Left hindlimb (tissue), 1 donor: ENCODE results near the gene AHR.

ENCODE experiments used
- DNase-seq: peaks from one replicate; pipeline ENCODE4 v3.0.0-alpha.2; 2018

AHR gene

GRCh38 chr7:17298102-17298839 is at the start of gene AHR:
Gene AHR (plus strand): TSS chr7:17298652. CDS start chr7:17299265, 613 bp downstream.
- peak; percentile 89 for DNase-seq

DNA sequence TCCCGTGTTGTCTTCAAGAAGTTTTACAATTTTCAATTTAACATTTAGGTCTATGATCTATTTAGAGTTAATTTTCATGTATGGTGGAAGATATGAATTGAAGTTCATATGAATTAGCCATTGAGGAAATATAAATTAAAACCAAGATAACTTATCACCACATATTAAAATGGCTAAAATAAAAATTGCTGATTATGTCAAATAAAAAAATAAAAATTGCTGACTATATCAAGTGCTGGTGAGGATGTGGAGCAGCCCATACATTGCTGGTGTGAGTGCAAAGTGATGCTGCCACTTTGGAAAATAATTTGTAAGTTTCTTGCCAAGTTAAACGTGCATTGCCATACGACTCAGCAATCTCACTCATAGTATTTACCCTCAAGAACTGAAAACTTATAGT is 44.6 kb upstream of the AHR start:
- no peak for DNase-seq

DNA sequence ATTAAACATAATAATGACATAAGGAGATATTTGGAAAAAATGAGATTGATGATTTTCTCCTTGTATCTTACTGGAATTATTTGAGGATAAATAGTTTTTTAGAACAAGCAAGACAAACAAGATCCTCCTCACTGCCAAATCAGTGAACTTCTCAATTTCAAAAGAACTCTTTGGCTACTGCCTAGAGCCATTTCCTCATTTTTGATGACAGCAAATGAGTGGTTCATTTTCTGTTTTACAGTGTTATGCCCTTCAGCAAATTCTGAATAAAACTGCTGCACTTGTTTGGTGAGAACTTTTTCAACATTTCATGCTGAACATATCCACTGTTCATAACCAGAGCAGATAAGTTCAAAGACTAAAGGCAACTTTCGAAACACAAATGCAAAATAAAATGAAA is 42.5 kb upstream of the AHR start:
- no peak for DNase-seq

GRCh38 chr7:17256375-17256774 is 42.1 kb upstream of the AHR start:
- DNase-seq = no peak

DNA sequence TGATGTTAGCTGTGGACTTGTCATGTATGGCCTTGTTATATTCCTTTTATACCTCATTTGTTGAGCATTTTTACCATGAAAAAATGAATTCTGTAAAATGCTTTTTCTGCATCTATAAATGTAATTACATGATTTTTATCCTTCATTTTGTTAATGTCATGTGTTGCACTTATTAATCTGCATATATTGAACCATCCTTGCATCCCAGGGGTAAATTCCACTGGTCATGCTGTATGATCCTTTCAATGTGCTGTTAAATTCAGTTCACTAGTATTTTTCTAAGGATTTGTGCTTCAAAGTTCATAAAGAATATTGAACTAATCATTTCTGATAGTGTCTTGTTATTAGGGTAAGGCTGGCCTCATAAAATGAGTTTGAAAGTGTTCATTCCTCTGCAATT is 31.9 kb upstream of the AHR start:
- DNase-seq = no peak

- no peak for DNase-seq
These were observed 28.9 kb upstream of the AHR start for GRCh38 chr7:17269341-17270221.

DNA sequence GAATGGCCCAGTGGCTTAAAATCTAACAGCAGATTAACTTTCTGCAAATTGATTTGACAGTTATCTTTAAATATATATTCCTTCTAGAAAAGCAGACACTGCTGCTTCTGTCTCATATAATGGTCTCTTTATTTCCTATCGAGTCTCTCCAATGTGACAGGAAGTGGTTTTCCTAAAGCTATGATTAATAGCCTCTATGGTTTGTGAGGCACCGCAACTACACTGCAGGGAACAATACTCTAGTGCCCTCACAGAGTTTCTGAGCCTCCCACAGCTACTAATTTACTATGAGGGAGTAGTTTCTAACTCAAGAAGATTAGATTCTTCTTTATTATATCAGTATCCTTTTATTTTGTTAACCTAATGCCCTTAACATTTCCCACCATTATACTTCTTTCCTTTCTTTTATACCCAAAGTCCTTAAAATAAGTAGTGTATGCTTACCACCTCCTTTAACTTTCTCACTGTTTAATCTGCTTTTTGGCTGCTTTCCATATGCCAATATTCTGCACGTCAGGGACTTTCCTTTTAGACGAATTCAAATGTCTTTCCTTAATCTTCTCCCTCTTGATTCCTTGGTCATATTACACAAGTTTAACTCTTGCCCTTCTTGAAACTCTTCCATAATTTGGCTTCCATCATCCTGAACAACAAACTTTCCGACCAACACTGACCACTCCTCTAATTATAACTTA is 23.8 kb upstream of the AHR start:
- DNase-seq = no peak

DNA sequence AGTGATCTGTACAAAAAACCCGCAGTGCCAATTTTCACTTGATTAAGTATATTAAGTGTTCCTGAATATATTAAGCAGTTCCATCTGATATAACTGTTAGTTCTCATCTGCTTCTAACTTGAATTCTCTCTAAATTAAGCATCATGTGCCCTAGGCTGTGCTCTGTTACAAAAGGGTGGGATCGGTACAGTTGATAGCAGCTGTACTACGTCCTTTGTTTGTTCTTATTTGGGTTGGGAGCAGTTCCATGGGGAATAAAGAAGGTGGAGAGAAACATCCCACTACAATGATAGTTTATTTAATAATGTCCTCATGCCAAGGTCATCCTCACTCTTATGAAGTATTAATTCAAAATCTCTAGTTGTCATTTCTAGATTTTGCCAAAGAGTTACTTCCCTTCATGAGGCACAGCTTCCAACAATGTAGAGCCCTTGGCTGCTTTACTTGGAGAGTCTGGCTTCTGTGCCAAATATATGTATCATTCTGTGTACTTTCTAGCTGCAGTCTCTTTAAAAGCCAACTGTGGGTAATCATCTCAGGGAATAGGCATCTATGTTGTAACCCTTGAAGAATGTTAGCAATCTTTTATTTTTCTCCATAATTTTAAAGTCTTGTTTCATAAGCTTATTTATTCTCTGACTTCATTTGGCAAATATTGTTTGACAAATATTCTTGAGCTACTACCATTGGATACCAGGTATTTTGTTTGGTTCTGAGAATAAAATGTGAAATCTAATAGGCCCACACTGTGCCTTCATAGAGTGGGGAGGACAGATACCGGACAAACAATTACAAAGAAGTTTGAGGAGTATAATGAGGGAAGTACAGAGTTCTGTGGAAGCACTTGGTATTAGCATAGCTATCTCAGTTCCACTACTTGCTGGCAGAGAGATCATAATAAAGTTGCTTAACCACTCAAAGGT is 22.4 kb upstream of the AHR start:
- no peak for DNase-seq

DNA sequence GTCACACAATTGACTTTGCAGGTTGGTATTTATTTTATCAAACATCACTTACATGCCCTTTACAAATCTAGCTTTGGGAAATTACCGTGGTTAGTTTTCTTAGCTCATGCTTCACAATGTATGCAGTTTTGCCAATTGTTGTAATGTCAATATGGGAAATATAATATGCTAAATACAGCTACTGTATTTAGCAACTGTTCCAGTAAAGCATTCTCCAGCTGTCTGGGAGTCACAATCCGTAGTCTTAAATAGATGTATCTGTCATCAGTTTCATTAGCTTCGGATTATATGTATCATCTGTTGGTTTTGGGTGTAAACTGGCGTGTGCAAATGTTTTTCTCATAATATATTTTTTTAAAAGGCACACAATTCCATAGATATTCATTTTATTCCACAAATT is 19.4 kb upstream of the AHR start:
- no peak for DNase-seq

GRCh38 chr7:17289074-17289645 is 9.3 kb upstream of the AHR start:
- DNase-seq = no peak

DNA sequence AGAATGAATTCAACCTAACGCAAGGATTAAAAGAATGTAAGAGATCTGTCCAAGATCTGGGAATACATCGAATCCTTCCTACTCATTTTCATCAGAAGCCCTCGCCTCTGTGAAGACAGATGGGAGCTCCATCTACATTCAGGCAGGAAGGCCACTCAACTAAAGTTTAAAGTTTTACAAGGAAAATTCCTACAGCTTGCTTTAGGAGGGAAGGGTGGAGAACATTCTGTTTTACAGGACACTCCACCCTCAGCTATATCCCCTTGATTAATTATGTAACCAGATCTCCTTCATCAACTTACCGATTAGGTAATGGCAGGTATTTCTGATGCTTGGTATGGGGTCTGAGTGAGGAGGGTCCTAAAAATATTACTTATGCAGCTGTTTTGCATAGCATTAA is 5.6 kb upstream of the AHR start:
- DNase-seq = no peak

GRCh38 chr7:17293481-17293880 is 5.0 kb upstream of the AHR start:
- no peak for DNase-seq

GRCh38 chr7:17297243-17297642 is 1.2 kb upstream of the AHR start:
- no peak for DNase-seq

- DNase-seq = peak; percentile 63
These were observed 509 bp downstream of the AHR start for GRCh38 chr7:17298840-17299482.

- DNase-seq = no peak
These were observed 1.1 kb downstream of the AHR start for GRCh38 chr7:17299483-17299991.

DNA sequence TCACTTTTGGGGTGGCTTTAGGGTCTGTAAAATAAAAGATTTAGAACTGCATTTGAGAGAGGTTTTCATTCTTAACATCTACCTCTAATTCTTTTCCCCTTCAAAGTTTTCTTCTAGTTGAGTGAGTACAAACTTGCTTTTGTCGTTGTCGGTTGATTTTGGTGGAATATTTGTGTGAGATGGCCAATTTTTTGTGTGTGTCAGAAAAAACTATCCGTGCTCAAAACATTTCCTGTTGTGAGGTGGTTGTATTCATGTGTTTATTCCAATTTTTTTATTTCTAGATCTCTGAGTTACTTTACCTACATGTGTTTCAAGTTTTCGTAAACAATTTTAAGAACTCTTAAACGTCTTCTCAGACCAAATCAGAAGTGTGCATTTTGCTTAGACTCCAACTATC is 1.6 kb downstream of the AHR start:
- no peak for DNase-seq

- DNase-seq = no peak
These were observed 2.0 kb downstream of the AHR start for GRCh38 chr7:17300437-17300836.

DNA sequence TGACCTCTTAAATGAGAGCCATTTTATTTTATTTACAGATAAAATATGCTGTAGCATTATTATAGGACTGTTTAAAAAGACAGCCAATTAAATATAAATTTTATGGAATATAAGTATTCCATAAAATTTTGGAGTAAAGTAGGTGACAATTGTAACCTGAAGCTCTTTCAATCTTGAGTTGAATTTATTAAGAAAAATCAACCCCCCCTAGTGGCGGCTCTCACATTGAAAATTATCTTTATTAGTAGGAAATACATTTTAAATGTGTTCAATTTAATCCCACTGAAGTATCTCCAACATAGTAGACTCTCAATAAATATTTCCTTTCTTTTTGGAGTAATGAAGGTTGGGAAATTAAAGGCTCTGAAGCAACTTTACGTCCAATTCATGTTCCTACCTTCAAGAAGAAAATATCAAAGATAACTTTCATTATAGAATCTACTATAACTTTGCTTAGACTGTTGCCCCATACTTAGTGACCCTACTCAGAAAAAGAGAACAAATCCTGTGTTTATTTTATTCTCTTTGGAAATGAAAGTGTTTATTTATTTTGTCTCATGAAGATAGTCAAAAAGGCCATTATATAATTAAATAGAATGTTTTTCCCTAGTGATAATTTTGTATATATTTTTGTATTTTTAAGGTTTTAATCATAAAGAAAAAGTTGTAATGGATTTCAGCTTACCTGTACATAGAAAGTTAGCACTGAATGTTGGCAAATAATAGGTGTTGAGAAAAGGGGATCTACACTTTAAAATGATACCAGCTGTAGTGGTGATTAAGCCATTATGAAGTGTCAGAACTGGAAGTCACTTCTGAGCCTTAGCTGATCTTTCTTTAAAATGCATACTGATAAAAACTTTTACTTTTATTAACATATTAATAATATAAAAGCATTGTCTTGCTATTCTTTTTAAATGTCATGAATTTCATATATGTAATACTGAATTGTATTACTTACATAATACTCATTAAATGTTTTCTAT is 3.3 kb downstream of the AHR start:
- DNase-seq = no peak

GRCh38 chr7:17302575-17303142 is 4.2 kb downstream of the AHR start:
- no peak for DNase-seq

DNA sequence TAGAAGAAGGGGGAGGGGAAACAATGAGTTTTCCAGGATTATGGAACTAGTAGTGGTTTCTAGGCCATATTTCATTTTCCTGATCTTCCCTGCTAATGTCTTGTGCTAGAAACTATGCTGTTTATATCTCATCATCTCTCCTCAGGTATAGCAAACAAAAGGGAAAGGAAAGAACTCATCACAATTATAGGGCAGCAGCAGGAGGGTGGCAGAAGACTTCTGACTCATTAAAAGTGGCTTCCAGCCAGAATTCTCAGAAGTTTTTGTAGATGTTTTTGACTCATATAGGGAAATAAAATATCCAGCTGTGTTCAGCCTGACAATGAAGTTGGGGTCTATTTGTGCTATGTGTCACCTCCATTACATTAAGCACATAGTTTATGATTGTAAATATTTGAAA is 6.5 kb downstream of the AHR start:
- no peak for DNase-seq
